ENCODE data around the gene SFTPD. TPM values are rescaled to one million over a fixed set of nuclear protein-coding genes. Genes with fewer than 3 reads are reported as not detected.

Gene SFTPD
- total and polyA plus RNA-seq, 9 of the 15 experiments (the other 6 are each of a cell fraction or from before 2014, with no cell fraction given) = 0.20 TPM; not detected in 8

DNA sequence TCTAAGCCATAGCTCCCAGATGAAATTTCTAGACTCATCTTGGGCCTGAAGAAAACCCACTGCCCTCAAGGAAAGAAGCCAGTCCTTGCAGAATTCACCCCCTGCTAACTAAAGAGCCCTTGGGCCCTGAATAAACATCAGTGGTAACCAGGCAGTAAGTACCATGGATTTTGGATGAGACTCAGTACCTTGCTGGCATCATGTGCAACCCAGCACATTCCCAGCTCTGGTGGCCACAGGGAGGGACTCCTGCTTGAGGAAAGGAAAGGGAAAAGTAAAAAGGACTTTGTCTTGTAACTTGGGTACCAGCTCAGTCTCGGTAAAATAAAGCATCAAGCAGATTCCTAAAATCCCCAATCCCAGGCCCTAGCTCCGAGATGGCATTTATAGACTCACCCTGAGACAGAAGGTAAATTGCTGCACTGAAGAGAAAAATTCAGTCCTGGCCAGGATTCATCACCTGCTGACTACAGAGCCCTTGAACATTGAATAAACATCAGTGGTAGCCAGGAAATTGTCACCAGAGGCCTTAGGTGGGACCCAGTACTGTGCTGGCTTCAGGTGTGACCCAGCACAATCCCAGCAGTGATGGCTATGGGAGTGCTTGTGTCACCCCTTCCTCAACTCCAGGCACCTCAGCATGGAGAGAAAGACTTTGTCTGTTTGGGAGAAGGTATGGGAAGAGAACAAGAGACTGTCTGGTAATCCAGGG, 31.2 kb upstream of the SFTPD start:
- ChIA-PET CTCF (ENCODE audit: low intra/inter-chr PET ratio) (no interaction called here), POLR2A (no interaction called here)
- FAIRE-seq (no peak), DNase-seq (ENCODE audit: extremely low read depth in 1 of 4, low spot score in 3 of 4) (no peak), ATAC-seq (no peak)
- Histone ChIP-seq H3K4me3 (no peak overlapping the region), H3K9me3 (replicated peaks; ENCODE audit: control insufficient read depth, insufficient read depth, low read depth, low read length) (no peaks in the 10 kb centered on the region), H3K27me3 (ENCODE audit: control insufficient read depth in 2 of 2, insufficient read depth in 2 of 2, low read length in 2 of 2) (peaks cover 21 to 33% of the 10 kb centered on the region in 2 experiments), H3K79me2 (ENCODE audit: control insufficient read depth, insufficient read depth, low read length) (no peaks in the 10 kb centered on the region), H3K36me3 (ENCODE audit: control insufficient read depth, insufficient read depth, low read length) (no peaks in the 10 kb centered on the region), H3K9ac (ENCODE audit: insufficient read depth in 1 of 2, low read depth in 2 of 2, low read length in 2 of 2) (no peak overlapping the region), H4K20me1 (replicated peaks; ENCODE audit: control insufficient read depth, insufficient read depth, low read length) (no peaks in the 10 kb centered on the region), H3K9me1 (ENCODE audit: control insufficient read depth, insufficient read depth, low read length) (no peaks in the 10 kb centered on the region), H2AFZ (ENCODE audit: low read depth, low read length) (no peak overlapping the region), H3K27ac (ENCODE audit: extremely low read depth, low read depth, low read length) (no peak overlapping the region), H3K4me2 (ENCODE audit: insufficient read depth, low read length) (no peak overlapping the region), H3K4me1 (replicated peaks in 1 of 2; ENCODE audit: control insufficient read depth in 2 of 2, insufficient read depth in 2 of 2, low read length in 2 of 2) (peaks cover 0 to 12% of the 10 kb centered on the region in 2 experiments; a peak in 1 of 5 replicates)
- in situ Hi-C loops (cut with MboI) (no loop called here), intact Hi-C loops (cut with micrococcal nuclease) (no loop called here)
- BruUV-seq (replicated peaks) = no TSS peak
- 0% methylated on average over 2 of the region's 2 CpGs for WGBS (ENCODE audit: insufficient coverage, low coverage, missing lambda C conversion rate)
- no peak for TF ChIP-seq BRF1 (IDR thresholded peaks at IDR 0.05; ENCODE audit: borderline replicate concordance, extremely low read depth, insufficient read length)

DNA sequence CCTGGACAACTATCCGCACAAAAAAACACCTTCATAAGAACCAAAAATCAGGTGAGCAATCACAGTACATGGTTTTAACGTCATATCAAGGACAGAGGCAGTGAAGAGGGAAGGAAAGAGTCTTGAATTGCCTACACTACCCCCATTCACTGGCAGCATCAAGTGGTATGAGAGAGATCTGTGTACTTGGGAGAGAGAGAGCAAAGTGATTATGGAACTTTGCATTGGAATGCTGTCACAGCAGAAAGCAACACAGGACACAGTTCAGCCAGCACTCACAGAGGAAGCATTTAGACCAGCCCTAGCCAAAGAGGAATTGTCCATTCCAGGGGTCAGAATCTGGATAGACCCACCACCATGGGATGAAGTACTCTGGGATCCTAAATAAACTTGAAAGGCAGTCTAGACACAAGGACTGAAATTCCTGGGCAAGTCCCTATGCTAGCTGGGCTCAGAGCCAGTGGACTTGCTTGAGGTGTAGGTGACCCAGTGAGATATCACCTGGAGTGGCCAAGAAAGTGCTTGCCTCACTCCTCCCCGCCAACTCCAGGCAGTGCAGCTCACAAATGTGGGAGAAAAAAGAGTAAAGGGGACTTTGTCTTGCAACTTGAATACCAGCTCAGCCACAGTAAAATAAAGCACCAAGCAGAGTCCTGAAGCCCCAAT, 30.5 kb upstream of the SFTPD start:
- CTCF ChIA-PET (ENCODE audit: low intra/inter-chr PET ratio) = no interaction called here
- no TSS peak for BruUV-seq (replicated peaks)
- in situ Hi-C loops (cut with MboI) = no loop called here
- TF ChIP-seq SMAD1 (IDR thresholded peaks at IDR 0.05; ENCODE audit: low read depth, low read length, partially characterized antibody) (no peak), SNIP1 (IDR thresholded peaks at IDR 0.05; ENCODE audit: low read depth) (no peak), HMGN3 (IDR thresholded peaks at IDR 0.05; ENCODE audit: borderline replicate concordance, extremely low read depth, insufficient read length, low read depth, low read length) (no peak), PRMT5 (CRISPR knock-in tag; IDR thresholded peaks at IDR 0.05) (no peak), CTBP1 (IDR thresholded peaks at IDR 0.05; ENCODE audit: borderline replicate concordance) (no peak), EGR1 (conservative IDR thresholded peaks at IDR 0.05) (no peak)
- TF ChIP-seq, protein P1, sequence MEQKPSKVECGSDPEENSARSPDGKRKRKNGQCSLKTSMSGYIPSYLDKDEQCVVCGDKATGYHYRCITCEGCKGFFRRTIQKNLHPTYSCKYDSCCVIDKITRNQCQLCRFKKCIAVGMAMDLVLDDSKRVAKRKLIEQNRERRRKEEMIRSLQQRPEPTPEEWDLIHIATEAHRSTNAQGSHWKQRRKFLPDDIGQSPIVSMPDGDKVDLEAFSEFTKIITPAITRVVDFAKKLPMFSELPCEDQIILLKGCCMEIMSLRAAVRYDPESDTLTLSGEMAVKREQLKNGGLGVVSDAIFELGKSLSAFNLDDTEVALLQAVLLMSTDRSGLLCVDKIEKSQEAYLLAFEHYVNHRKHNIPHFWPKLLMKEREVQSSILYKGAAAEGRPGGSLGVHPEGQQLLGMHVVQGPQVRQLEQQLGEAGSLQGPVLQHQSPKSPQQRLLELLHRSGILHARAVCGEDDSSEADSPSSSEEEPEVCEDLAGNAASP (IDR thresholded peaks at IDR 0.05) = no peak
- TF ChIP-seq, protein P2, sequence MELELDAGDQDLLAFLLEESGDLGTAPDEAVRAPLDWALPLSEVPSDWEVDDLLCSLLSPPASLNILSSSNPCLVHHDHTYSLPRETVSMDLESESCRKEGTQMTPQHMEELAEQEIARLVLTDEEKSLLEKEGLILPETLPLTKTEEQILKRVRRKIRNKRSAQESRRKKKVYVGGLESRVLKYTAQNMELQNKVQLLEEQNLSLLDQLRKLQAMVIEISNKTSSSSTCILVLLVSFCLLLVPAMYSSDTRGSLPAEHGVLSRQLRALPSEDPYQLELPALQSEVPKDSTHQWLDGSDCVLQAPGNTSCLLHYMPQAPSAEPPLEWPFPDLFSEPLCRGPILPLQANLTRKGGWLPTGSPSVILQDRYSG (tag; conservative IDR thresholded peaks at IDR 0.05; ENCODE audit: low read depth) = no peak
- TF ChIP-seq, protein P3, sequence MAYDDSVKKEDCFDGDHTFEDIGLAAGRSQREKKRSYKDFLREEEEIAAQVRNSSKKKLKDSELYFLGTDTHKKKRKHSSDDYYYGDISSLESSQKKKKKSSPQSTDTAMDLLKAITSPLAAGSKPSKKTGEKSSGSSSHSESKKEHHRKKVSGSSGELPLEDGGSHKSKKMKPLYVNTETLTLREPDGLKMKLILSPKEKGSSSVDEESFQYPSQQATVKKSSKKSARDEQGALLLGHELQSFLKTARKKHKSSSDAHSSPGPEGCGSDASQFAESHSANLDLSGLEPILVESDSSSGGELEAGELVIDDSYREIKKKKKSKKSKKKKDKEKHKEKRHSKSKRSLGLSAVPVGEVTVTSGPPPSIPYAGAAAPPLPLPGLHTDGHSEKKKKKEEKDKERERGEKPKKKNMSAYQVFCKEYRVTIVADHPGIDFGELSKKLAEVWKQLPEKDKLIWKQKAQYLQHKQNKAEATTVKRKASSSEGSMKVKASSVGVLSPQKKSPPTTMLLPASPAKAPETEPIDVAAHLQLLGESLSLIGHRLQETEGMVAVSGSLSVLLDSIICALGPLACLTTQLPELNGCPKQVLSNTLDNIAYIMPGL (CRISPR knock-in tag; IDR thresholded peaks at IDR 0.05) = no peak

More for the DNA sequence above, 30.5 kb upstream of the SFTPD start:
- Histone ChIP-seq H3K4me2 (ENCODE audit: insufficient read depth, low read length) (no peak overlapping the region), H3K4me1 (replicated peaks in 1 of 2; ENCODE audit: control insufficient read depth in 2 of 2, insufficient read depth in 2 of 2, low read length in 2 of 2) (peaks cover 0 to 12% of the 10 kb centered on the region in 2 experiments; a peak in 1 of 5 replicates), H3K27me3 (ENCODE audit: control insufficient read depth in 2 of 2, insufficient read depth in 2 of 2, low read length in 2 of 2) (peaks cover 18 to 29% of the 10 kb centered on the region in 2 experiments; a peak in 4 of 5 replicates), H3K9me1 (ENCODE audit: control insufficient read depth, insufficient read depth, low read length) (no peaks in the 10 kb centered on the region), H3K9ac (ENCODE audit: insufficient read depth in 1 of 2, low read depth in 2 of 2, low read length in 2 of 2) (no peak overlapping the region), H3K9me3 (replicated peaks; ENCODE audit: control insufficient read depth, insufficient read depth, low read depth, low read length) (no peaks in the 10 kb centered on the region), H3K4me3 (no peak overlapping the region), H3K27ac (ENCODE audit: extremely low read depth, low read depth, low read length) (no peak overlapping the region), H3K36me3 (ENCODE audit: control insufficient read depth, insufficient read depth, low read length) (no peaks in the 10 kb centered on the region), H4K20me1 (replicated peaks; ENCODE audit: control insufficient read depth, insufficient read depth, low read length) (no peaks in the 10 kb centered on the region), H2AFZ (ENCODE audit: low read depth, low read length) (no peak overlapping the region), H3K79me2 (ENCODE audit: control insufficient read depth, insufficient read depth, low read length) (no peaks in the 10 kb centered on the region)
- intact Hi-C loops (cut with micrococcal nuclease) = no loop called here
- POLR2A ChIA-PET = no interaction called here
- ATAC-seq (no peak), DNase-seq (ENCODE audit: extremely low read depth in 1 of 4, low spot score in 3 of 4) (no peak), FAIRE-seq (no peak)
- WGBS (ENCODE audit: insufficient coverage, low coverage, missing lambda C conversion rate) = 0% methylated on average over 3 of the region's 3 CpGs
